ENCODE data around the gene GTF2I. TPM values are rescaled to one million over a fixed set of nuclear protein-coding genes. Genes with fewer than 3 reads are reported as not detected.

The GTF2I gene
- total RNA-seq, 1 experiment from 2014 or later, result 357 TPM

DNA sequence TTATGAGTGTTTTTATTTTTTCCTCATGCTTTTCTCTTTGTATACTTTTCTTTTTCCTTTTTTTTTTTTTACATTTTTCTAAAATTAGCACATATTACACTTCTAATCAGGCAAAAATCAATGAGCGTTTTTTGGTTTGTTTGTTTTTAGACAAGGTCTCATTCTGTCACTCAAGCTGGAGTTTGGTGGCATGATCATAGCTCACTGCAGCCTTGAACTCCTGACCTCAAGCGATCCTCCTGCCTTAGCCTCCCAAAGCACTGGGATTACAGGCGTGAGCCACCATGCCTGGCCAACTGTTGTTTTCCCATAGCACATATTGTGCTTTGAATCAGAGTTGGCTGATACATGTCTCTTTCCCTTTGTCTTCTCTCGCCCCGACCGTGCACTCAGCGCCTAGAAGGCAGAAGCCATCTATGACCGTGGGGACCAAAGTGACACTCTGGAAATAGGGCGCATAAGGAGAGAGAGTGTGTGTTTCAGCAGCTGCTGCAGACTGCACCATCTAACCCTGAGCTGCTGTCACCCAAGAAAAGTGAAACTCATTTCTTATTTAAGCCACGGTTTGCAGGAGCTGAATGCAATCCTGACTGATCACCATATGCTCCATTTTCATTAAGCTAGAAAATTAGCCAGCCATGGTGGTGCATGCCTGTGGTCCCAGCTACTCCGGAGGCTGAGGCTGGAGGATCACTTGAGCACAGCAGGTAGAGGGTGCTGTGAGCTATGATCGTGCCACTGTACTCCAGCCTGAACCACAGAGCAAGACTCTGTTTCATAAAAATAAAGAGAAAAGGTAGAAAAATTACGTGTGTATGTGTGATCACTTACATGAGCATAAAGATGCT is 41.4 kb upstream of the GTF2I start:
- H3K27me3 ChIP-seq (ENCODE audit: insufficient read depth, low read length), result no peaks in the 10 kb centered on the region
- no peak overlapping the region for H2BK15ac ChIP-seq (ENCODE audit: low read depth, low read length)
- no peaks in the 10 kb centered on the region; a peak in 1 of 7 replicates for H3K36me3 Mint-ChIP-seq (ENCODE audit: insufficient read depth in 1 of 3, low read depth in 3 of 3)
- no peaks in the 10 kb centered on the region; the same call in 1 of the 2 replicates for H3K27me3 Mint-ChIP-seq (ENCODE audit: low read depth)
- H3K56ac ChIP-seq (ENCODE audit: insufficient read length, low read depth, low read length), result no peak overlapping the region
- no peak overlapping the region for H4K8ac ChIP-seq (replicated peaks; ENCODE audit: insufficient read length, low read depth, low read length)
- no peaks in the 10 kb centered on the region for H4K20me1 ChIP-seq (ENCODE audit: control insufficient read depth, insufficient read depth, insufficient read length)
- no peak overlapping the region for H2BK120ac ChIP-seq (ENCODE audit: low read depth, low read length, poor library complexity, severe bottlenecking)
- no peaks in the 10 kb centered on the region for H3K9me3 Mint-ChIP-seq
- H4K5ac ChIP-seq (ENCODE audit: insufficient read length, low read depth, low read length), result no peak overlapping the region
- H3K4ac ChIP-seq (ENCODE audit: low read depth, low read length), result no peak overlapping the region
- no peak overlapping the region for H4K91ac ChIP-seq (ENCODE audit: insufficient read length, low read depth, low read length)
- no CpG with 5 or more reads among the region's 13 CpGs for WGBS (ENCODE audit: extremely low coverage, insufficient read length, low lambda C conversion rate)
- no peaks in the 10 kb centered on the region for H3K9me3 ChIP-seq (ENCODE audit: control insufficient read depth, low read depth, low read length)
- H2AFZ ChIP-seq (ENCODE audit: low read length), result no peak overlapping the region
- H3K4me3 Mint-ChIP-seq, result no peak overlapping the region
- no peak overlapping the region for H3K27ac ChIP-seq (ENCODE audit: insufficient read length, low read depth, low read length)
- H3K9ac ChIP-seq (ENCODE audit: extremely low read depth, insufficient read length, low read length), result no peak overlapping the region
- TF ChIP-seq, protein P1, sequence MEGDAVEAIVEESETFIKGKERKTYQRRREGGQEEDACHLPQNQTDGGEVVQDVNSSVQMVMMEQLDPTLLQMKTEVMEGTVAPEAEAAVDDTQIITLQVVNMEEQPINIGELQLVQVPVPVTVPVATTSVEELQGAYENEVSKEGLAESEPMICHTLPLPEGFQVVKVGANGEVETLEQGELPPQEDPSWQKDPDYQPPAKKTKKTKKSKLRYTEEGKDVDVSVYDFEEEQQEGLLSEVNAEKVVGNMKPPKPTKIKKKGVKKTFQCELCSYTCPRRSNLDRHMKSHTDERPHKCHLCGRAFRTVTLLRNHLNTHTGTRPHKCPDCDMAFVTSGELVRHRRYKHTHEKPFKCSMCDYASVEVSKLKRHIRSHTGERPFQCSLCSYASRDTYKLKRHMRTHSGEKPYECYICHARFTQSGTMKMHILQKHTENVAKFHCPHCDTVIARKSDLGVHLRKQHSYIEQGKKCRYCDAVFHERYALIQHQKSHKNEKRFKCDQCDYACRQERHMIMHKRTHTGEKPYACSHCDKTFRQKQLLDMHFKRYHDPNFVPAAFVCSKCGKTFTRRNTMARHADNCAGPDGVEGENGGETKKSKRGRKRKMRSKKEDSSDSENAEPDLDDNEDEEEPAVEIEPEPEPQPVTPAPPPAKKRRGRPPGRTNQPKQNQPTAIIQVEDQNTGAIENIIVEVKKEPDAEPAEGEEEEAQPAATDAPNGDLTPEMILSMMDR (conservative IDR thresholded peaks at IDR 0.05), result no peak
- no peak overlapping the region for H2BK5ac ChIP-seq (ENCODE audit: insufficient read length, low read length)
- H3K79me2 ChIP-seq (ENCODE audit: insufficient read depth, low read length), result no peaks in the 10 kb centered on the region
- no peak overlapping the region for H2BK12ac ChIP-seq (ENCODE audit: insufficient read length, low read depth, low read length)
- H3K79me1 ChIP-seq (ENCODE audit: insufficient read depth, low read depth, low read length, poor library complexity, severe bottlenecking), result no peaks in the 10 kb centered on the region
- H3K27ac Mint-ChIP-seq, result no peak overlapping the region
- H3K23me2 ChIP-seq (ENCODE audit: insufficient read length, low read depth, low read length, poor library complexity, severe bottlenecking), result no peaks in the 10 kb centered on the region
- H3K4me1 Mint-ChIP-seq, result peaks cover 19 to 28% of the 10 kb centered on the region in 2 experiments
- no peak overlapping the region for H3K23ac ChIP-seq (ENCODE audit: insufficient read length, low read depth, low read length)
- no peak overlapping the region for H3T11ph ChIP-seq (ENCODE audit: low read length)
- no peak overlapping the region for H2BK20ac ChIP-seq (ENCODE audit: low read depth, low read length, poor library complexity, severe bottlenecking)
- H3K4me1 ChIP-seq (ENCODE audit: insufficient read depth, low read length), result peaks cover 2% of the 10 kb centered on the region; the same call in 1 of the 2 replicates
- H3K4me2 ChIP-seq (ENCODE audit: insufficient read depth, insufficient read length, low read length), result no peak overlapping the region
- H2AK5ac ChIP-seq (ENCODE audit: insufficient read length, low read length), result no peak overlapping the region
- no peak for DNase-seq
- H3K18ac ChIP-seq (ENCODE audit: insufficient read length, low read depth, low read length), result no peak overlapping the region
- no peak overlapping the region for H3K14ac ChIP-seq (ENCODE audit: insufficient read depth, low read length)

Measured in H9 (cell line).